WTC11 (cell line): ENCODE results near the gene RNF151.
"Not testable (repeated sequence)": the region's sequence is repeated elsewhere in the genome, so short reads cannot be mapped to it uniquely, and the experiment has no call there.

ENCODE experiments used
- CREB1 ChIP-seq: sonication (generic); formaldehyde crosslinking; IDR thresholded peaks from 2 replicates; pipeline ENCODE4 v1.8.0; 2023; ENCODE audit warnings: mild to moderate bottlenecking, missing genetic modification reagents
- CTCF ChIP-seq: fragments of 200-600 bp; IDR thresholded peaks from 2 replicates; pipeline ENCODE4 v1.8.0; 2022; ENCODE audit warnings: antibody characterized with exemption
- E2F1 ChIP-seq: sonication (generic); formaldehyde crosslinking; IDR thresholded peaks from 2 replicates; pipeline ENCODE4 v1.8.0; 2022; ENCODE audit warnings: mild to moderate bottlenecking, missing genetic modification reagents
- ELF4 ChIP-seq: sonication (generic); formaldehyde crosslinking; IDR thresholded peaks from 2 replicates; pipeline ENCODE4 v1.8.1; 2022; ENCODE audit warnings: low read depth, mild to moderate bottlenecking, moderate library complexity, missing genetic modification reagents
- ESRRA ChIP-seq: sonication (generic); formaldehyde crosslinking; IDR thresholded peaks from 2 replicates; pipeline ENCODE4 v1.8.1; 2022; ENCODE audit warnings: mild to moderate bottlenecking, missing genetic modification reagents, borderline replicate concordance
- FOXK1 ChIP-seq: sonication (generic); formaldehyde crosslinking; IDR thresholded peaks from 2 replicates; pipeline ENCODE4 v1.8.0; 2022; ENCODE audit warnings: mild to moderate bottlenecking, moderate library complexity, missing genetic modification reagents
- GRHL2 ChIP-seq: fragments of 250-450 bp; sonication (Bioruptor Pico); IDR thresholded peaks from 2 replicates; pipeline ENCODE4 v1.8.0; 2022; ENCODE audit warnings: mild to moderate bottlenecking, moderate library complexity; ENCODE audit not compliant: insufficient replicate concordance, severe bottlenecking
- ZNF121 ChIP-seq: sonication (generic); formaldehyde crosslinking; IDR thresholded peaks from 2 replicates; pipeline ENCODE4 v1.8.0; 2023; ENCODE audit warnings: missing genetic modification reagents
- ZNF138 ChIP-seq: sonication (generic); formaldehyde crosslinking; conservative IDR thresholded peaks from 2 replicates; pipeline ENCODE4 v1.8.1; 2022; ENCODE audit warnings: mild to moderate bottlenecking, moderate library complexity, missing genetic modification reagents
- ZNF232 ChIP-seq: sonication (generic); formaldehyde crosslinking; IDR thresholded peaks from 2 replicates; pipeline ENCODE4 v1.8.0; 2022; ENCODE audit warnings: mild to moderate bottlenecking, missing genetic modification reagents
- ZNF317 ChIP-seq: sonication (generic); formaldehyde crosslinking; IDR thresholded peaks from 2 replicates; pipeline ENCODE4 v1.8.1; 2023; ENCODE audit warnings: low read depth, mild to moderate bottlenecking, moderate library complexity, missing genetic modification reagents, borderline replicate concordance
- TF ChIP-seq, protein P1 (sequence below): sonication (generic); formaldehyde crosslinking; IDR thresholded peaks from 2 replicates; pipeline ENCODE4 v1.8.1; 2023; ENCODE audit warnings: mild to moderate bottlenecking, missing genetic modification reagents, moderate library complexity
- TF ChIP-seq, protein P2 (sequence below): fragments of 250-450 bp; sonication (Bioruptor Pico); IDR thresholded peaks from 2 replicates; pipeline ENCODE4 v1.9.0; 2021; ENCODE audit warnings: mild to moderate bottlenecking
- TF ChIP-seq, protein P3 (sequence below): sonication (generic); formaldehyde crosslinking; IDR thresholded peaks from 2 replicates; pipeline ENCODE4 v1.8.1; 2022; ENCODE audit warnings: low read depth, missing genetic modification reagents, borderline replicate concordance

DNA sequence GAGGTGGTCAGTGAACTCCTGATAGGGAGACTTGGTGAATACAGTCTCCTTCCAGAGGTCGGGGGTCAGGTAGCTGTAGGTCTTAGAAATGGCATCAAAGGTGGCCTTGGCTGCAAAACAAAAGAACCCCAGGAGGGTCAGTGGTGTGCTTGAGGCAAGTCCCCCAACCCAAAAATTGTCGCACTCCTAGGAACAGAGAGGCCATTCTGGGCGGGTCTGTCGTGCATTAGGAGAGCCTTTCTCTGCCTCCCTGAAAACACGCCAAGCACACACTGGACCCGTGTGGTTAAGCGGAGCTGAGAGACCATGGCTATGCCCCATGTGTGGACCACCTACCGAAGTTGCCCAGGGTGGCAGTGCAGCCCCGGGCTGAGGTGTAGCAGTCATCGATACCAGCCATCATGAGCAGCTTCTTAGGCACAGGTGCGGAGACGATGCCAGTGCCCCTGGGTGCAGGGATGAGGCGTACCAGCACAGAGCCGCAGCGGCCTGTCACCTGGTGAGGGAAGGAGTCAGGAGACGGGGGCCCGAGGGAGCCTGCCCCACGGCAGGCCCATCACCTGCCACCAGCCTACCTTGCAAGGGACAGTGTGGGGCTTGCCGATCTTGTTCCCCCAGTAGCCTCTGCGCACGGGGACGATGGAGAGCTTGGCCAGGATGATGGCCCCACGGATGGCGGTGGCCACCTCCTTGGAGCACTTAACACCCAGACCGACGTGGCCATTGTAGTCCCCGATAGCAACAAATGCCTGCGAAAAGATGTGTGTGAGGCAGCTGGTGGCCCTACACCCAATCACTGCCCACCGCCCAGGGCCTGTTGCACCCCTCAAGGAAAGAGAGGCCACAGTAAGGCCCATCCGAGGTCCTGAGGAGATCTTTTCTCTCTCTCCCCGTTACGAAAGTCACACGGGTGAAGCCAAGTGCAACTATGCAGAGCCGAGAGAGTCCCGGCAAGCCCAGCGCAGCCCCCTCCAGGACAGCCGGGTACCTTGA lies 4.2 kb upstream of the RNF151 start:
- TF ChIP-seq CTCF; ZNF317 (CRISPR knock-in tag); CREB1; ZNF138 (CRISPR knock-in tag); FOXK1 (CRISPR knock-in tag); ELF4 (CRISPR knock-in tag); ZNF121; ZNF232; ESRRA; GRHL2 (CRISPR knock-in tag); E2F1: not testable (repeated sequence)
- TF ChIP-seq, protein P1, sequence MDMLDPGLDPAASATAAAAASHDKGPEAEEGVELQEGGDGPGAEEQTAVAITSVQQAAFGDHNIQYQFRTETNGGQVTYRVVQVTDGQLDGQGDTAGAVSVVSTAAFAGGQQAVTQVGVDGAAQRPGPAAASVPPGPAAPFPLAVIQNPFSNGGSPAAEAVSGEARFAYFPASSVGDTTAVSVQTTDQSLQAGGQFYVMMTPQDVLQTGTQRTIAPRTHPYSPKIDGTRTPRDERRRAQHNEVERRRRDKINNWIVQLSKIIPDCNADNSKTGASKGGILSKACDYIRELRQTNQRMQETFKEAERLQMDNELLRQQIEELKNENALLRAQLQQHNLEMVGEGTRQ = not testable (repeated sequence)
- TF ChIP-seq, protein P2, sequence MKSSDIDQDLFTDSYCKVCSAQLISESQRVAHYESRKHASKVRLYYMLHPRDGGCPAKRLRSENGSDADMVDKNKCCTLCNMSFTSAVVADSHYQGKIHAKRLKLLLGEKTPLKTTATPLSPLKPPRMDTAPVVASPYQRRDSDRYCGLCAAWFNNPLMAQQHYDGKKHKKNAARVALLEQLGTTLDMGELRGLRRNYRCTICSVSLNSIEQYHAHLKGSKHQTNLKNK = not testable (repeated sequence)
- TF ChIP-seq, protein P3, sequence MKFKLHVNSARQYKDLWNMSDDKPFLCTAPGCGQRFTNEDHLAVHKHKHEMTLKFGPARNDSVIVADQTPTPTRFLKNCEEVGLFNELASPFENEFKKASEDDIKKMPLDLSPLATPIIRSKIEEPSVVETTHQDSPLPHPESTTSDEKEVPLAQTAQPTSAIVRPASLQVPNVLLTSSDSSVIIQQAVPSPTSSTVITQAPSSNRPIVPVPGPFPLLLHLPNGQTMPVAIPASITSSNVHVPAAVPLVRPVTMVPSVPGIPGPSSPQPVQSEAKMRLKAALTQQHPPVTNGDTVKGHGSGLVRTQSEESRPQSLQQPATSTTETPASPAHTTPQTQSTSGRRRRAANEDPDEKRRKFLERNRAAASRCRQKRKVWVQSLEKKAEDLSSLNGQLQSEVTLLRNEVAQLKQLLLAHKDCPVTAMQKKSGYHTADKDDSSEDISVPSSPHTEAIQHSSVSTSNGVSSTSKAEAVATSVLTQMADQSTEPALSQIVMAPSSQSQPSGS (CRISPR knock-in tag) = not testable (repeated sequence)
